ENCODE data around the gene MT1F. TPM values are rescaled to one million over a fixed set of nuclear protein-coding genes. Genes with fewer than 3 reads are reported as not detected.
"Not testable (repeated sequence)": the region's sequence is repeated elsewhere in the genome, so short reads cannot be mapped to it uniquely, and the experiment has no call there.

MT1F gene
- polyA plus RNA-seq, 1 donor from 2014 or later: 1.8 TPM

DNA sequence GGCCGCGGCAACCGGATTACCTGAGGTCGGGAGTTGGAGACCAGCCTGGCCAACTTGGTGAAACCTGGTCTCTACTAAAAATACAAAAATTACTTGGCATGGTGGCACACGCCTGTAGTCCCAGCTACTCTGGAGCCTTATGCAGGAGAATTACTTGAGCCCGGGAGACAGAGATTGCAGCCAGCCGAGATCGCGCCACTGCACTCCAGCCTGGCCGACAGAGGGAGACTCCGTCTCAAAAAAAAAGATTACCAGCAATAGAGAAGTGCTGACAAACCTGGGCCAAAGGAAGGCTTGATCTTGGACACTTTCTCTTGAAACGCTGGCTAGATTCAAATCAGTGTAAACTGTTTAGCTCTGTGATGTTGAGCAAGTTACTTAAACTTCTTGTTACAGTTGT lies 16.2 kb downstream of the MT1F start:
- no peaks in the 10 kb centered on the region for H3K9me2 ChIP-seq (ENCODE audit: insufficient read depth, low read length)
- peaks cover 87% of the 10 kb centered on the region for H3K27me3 ChIP-seq (ENCODE audit: insufficient read depth, low read depth, low read length)
- H3K4me2 ChIP-seq (ENCODE audit: low read length): no peak overlapping the region
- no peaks in the 10 kb centered on the region for H3K79me2 ChIP-seq (replicated peaks; ENCODE audit: insufficient read depth, low read length)
- H3K27ac ChIP-seq (ENCODE audit: low read length): no peak overlapping the region
- no peaks in the 10 kb centered on the region for H3K9me3 ChIP-seq (ENCODE audit: low read length)
- no peak overlapping the region for H3K4me3 ChIP-seq (ENCODE audit: low read length)
- H2AFZ ChIP-seq (ENCODE audit: low read depth, low read length): no peak overlapping the region
- H3K9ac ChIP-seq (ENCODE audit: low read length): no peak overlapping the region
- no peak for TF ChIP-seq EP300 (conservative IDR thresholded peaks at IDR 0.05; ENCODE audit: poor library complexity, severe bottlenecking)
- TF ChIP-seq MXI1 (conservative IDR thresholded peaks at IDR 0.05; ENCODE audit: poor library complexity, severe bottlenecking): no peak
- TF ChIP-seq, protein P1, sequence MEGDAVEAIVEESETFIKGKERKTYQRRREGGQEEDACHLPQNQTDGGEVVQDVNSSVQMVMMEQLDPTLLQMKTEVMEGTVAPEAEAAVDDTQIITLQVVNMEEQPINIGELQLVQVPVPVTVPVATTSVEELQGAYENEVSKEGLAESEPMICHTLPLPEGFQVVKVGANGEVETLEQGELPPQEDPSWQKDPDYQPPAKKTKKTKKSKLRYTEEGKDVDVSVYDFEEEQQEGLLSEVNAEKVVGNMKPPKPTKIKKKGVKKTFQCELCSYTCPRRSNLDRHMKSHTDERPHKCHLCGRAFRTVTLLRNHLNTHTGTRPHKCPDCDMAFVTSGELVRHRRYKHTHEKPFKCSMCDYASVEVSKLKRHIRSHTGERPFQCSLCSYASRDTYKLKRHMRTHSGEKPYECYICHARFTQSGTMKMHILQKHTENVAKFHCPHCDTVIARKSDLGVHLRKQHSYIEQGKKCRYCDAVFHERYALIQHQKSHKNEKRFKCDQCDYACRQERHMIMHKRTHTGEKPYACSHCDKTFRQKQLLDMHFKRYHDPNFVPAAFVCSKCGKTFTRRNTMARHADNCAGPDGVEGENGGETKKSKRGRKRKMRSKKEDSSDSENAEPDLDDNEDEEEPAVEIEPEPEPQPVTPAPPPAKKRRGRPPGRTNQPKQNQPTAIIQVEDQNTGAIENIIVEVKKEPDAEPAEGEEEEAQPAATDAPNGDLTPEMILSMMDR (IDR thresholded peaks at IDR 0.05; ENCODE audit: poor library complexity, severe bottlenecking): peak; percentile 35
- no peak for TF ChIP-seq RAD21 (conservative IDR thresholded peaks at IDR 0.05)
- no peaks in the 10 kb centered on the region for H3F3A ChIP-seq (ENCODE audit: insufficient read depth, low read length, poor library complexity, severe bottlenecking)
- H4K20me1 ChIP-seq (ENCODE audit: insufficient read depth): no peaks in the 10 kb centered on the region
- no peaks in the 10 kb centered on the region for H3K36me3 ChIP-seq (ENCODE audit: insufficient read depth, low read length)

DNA sequence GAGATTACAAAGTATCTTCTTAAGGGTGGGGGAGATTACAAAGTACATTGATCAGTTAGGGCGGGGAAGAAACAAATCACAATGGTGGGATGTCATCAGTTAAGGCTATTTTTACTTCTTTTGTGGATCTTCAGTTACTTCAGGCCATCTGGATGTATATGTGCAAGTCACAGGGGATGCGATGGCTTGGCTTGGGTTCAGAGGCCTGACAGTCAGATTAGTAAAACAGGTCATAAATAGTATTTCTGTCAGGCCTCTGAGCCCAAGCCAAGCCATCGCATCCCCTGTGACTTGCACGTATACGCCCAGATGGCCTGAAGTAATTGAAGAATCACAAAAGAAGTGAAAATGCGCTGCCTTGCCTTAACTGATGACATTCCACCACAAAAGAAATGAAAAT lies 16.8 kb downstream of the MT1F start:
- H3K79me2 ChIP-seq (replicated peaks; ENCODE audit: insufficient read depth, low read length); H3K4me3 ChIP-seq (ENCODE audit: low read length); H3K9me2 ChIP-seq (ENCODE audit: insufficient read depth, low read length); H3K27ac ChIP-seq (ENCODE audit: low read length); H3F3A ChIP-seq (ENCODE audit: insufficient read depth, low read length, poor library complexity, severe bottlenecking); H4K20me1 ChIP-seq (ENCODE audit: insufficient read depth); H3K36me3 ChIP-seq (ENCODE audit: insufficient read depth, low read length); H3K9me3 ChIP-seq (ENCODE audit: low read length); H2AFZ ChIP-seq (ENCODE audit: low read depth, low read length); H3K9ac ChIP-seq (ENCODE audit: low read length); H3K4me2 ChIP-seq (ENCODE audit: low read length): not testable (repeated sequence)
- H3K27me3 ChIP-seq (ENCODE audit: insufficient read depth, low read depth, low read length): peaks cover 80% of the 10 kb centered on the region

DNA sequence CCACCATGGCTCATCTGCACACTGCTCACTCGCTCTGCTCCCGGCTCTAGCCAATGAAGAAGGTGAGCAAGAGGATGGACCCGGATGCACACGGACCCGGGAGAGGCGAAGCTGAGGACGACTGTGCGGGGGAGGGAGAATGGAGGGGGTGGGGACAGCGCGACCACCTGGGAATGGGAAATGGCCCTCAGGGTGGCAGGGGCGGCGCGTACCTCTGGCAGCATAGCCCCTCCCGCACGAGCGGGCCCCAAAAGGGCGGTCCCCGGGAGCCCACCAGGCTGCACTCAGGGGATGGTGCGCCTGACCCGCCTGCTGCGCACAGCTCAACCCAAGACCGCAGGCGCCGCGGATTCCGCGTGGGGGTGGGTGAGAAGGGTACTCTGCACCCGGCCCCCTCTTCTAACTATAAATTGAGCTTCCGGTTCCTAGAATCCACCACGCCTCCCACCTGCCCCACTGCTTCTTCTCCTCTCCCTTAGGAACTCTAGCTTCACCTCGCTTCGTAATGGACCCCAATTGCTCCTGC lies 18.0 kb downstream of the MT1F start:
- no peak overlapping the region for H3K9ac ChIP-seq (ENCODE audit: low read length)
- no peaks in the 10 kb centered on the region for H3K79me2 ChIP-seq (replicated peaks; ENCODE audit: insufficient read depth, low read length)
- H3K9me3 ChIP-seq (ENCODE audit: low read length): no peaks in the 10 kb centered on the region
- no peak overlapping the region for H2AFZ ChIP-seq (ENCODE audit: low read depth, low read length)
- no peaks in the 10 kb centered on the region for H3F3A ChIP-seq (ENCODE audit: insufficient read depth, low read length, poor library complexity, severe bottlenecking)
- H3K27me3 ChIP-seq (ENCODE audit: insufficient read depth, low read depth, low read length): peaks cover 68% of the 10 kb centered on the region
- no peaks in the 10 kb centered on the region for H3K9me2 ChIP-seq (ENCODE audit: insufficient read depth, low read length)
- TF ChIP-seq POLR2AphosphoS5 (IDR thresholded peaks at IDR 0.05) (no peak), SMC3 (conservative IDR thresholded peaks at IDR 0.05; ENCODE audit: poor library complexity) (no peak), EZH2 (IDR thresholded peaks at IDR 0.05; ENCODE audit: borderline replicate concordance, insufficient read depth, low read length, poor library complexity, severe bottlenecking) (no peak), EP300 (conservative IDR thresholded peaks at IDR 0.05; ENCODE audit: poor library complexity, severe bottlenecking) (no peak), RAD21 (conservative IDR thresholded peaks at IDR 0.05) (no peak), TAF1 (IDR thresholded peaks at IDR 0.05; ENCODE audit: low read depth) (no peak), MXI1 (conservative IDR thresholded peaks at IDR 0.05; ENCODE audit: poor library complexity, severe bottlenecking) (no peak)
- TF ChIP-seq, protein P2, sequence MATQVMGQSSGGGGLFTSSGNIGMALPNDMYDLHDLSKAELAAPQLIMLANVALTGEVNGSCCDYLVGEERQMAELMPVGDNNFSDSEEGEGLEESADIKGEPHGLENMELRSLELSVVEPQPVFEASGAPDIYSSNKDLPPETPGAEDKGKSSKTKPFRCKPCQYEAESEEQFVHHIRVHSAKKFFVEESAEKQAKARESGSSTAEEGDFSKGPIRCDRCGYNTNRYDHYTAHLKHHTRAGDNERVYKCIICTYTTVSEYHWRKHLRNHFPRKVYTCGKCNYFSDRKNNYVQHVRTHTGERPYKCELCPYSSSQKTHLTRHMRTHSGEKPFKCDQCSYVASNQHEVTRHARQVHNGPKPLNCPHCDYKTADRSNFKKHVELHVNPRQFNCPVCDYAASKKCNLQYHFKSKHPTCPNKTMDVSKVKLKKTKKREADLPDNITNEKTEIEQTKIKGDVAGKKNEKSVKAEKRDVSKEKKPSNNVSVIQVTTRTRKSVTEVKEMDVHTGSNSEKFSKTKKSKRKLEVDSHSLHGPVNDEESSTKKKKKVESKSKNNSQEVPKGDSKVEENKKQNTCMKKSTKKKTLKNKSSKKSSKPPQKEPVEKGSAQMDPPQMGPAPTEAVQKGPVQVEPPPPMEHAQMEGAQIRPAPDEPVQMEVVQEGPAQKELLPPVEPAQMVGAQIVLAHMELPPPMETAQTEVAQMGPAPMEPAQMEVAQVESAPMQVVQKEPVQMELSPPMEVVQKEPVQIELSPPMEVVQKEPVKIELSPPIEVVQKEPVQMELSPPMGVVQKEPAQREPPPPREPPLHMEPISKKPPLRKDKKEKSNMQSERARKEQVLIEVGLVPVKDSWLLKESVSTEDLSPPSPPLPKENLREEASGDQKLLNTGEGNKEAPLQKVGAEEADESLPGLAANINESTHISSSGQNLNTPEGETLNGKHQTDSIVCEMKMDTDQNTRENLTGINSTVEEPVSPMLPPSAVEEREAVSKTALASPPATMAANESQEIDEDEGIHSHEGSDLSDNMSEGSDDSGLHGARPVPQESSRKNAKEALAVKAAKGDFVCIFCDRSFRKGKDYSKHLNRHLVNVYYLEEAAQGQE (IDR thresholded peaks at IDR 0.05; ENCODE audit: borderline replicate concordance): no peak
- TF ChIP-seq, protein P1 (IDR thresholded peaks at IDR 0.05; ENCODE audit: poor library complexity, severe bottlenecking): no peak
- H3K36me3 ChIP-seq (ENCODE audit: insufficient read depth, low read length): no peaks in the 10 kb centered on the region
- H3K4me2 ChIP-seq (ENCODE audit: low read length): no peak overlapping the region
- H4K20me1 ChIP-seq (ENCODE audit: insufficient read depth): no peaks in the 10 kb centered on the region
- H3K4me3 ChIP-seq (ENCODE audit: low read length): peak overlapping the region; percentile 25
- H3K27ac ChIP-seq (ENCODE audit: low read length): no peak overlapping the region

Data from neural cell (in vitro differentiated cells).